RWPE2 (cell line): ENCODE data around the gene FXYD6.

Experiments used
- ATAC-seq: fragments of 200-7000 bp; cut with Tn5 transposase; 3 replicates; pipeline ENCODE4 v1.9.1; 2021; ENCODE audit warnings: low read depth
- DNase-seq: peaks from one replicate; pipeline ENCODE4 v3.0.0-alpha.2; 2020; ENCODE audit warnings: low spot score
- H3K27ac ChIP-seq: fragments of 450-650 bp; 2 replicates; pipeline ENCODE4 v1.5.1; 2017; ENCODE audit warnings: mild to moderate bottlenecking; ENCODE audit not compliant: poor library complexity, severe bottlenecking
- H3K27me3 ChIP-seq: fragments of 250-450 bp; sonication (Bioruptor Pico); 2 replicates; pipeline ENCODE4 v1.5.1; 2021; ENCODE audit warnings: mild to moderate bottlenecking, moderate library complexity; ENCODE audit not compliant: insufficient read depth, poor library complexity, severe bottlenecking
- H3K36me3 ChIP-seq: fragments of 250-450 bp; sonication (Bioruptor Pico); 2 replicates; pipeline ENCODE4 v1.5.1; 2020; ENCODE audit warnings: low read depth, mild to moderate bottlenecking, moderate library complexity
- H3K4me1 ChIP-seq: fragments of 250-450 bp; sonication (Bioruptor Pico); 2 replicates; pipeline ENCODE4 v1.5.1; 2021; ENCODE audit warnings: mild to moderate bottlenecking, moderate library complexity; ENCODE audit not compliant: insufficient read depth, poor library complexity, severe bottlenecking
- H3K4me3 ChIP-seq: fragments of 250-450 bp; sonication (Bioruptor Pico); 2 replicates; pipeline ENCODE4 v1.5.1; 2021; ENCODE audit warnings: mild to moderate bottlenecking, moderate library complexity; ENCODE audit not compliant: severe bottlenecking
- H3K9me3 ChIP-seq: fragments of 250-450 bp; sonication (Bioruptor Pico); 2 replicates; pipeline ENCODE4 v1.5.1; 2021; ENCODE audit warnings: mild to moderate bottlenecking, moderate library complexity; ENCODE audit not compliant: severe bottlenecking
- CTCF ChIP-seq: fragments of 450-650 bp; IDR thresholded peaks from one replicate; pipeline ENCODE4 v1.5.1; 2017; ENCODE audit warnings: mild to moderate bottlenecking, moderate library complexity; ENCODE audit not compliant: poor library complexity, severe bottlenecking

FXYD6 gene

DNA sequence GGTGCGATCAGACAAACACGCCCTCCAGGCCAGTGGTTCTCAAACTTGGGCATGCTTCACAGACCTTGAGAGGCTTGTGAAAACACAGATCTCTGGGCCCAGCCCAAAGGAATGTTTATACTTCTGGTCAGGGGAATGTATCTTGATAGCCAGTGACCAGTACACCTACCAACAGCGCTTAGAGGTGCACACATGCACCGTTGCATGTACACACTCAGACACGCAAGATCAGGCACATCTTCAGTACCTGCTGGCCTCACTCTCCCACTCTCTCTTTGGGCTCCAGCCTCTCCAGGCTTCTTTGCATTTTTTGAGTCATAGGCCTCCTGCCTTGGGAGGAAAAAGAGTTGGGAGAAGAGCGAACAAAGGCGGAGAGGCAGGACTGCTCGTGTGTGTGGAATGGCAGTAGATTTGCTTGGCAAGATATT, 11.7 kb upstream of the FXYD6 start:
- H3K9me3 ChIP-seq = no peaks in the 10 kb centered on the region
- TF ChIP-seq CTCF = no peak
- H3K27me3 ChIP-seq = no peaks in the 10 kb centered on the region
- H3K27ac ChIP-seq = no peak overlapping the region
- H3K36me3 ChIP-seq = no peaks in the 10 kb centered on the region
- H3K4me3 ChIP-seq = no peak overlapping the region
- ATAC-seq = no peak
- no peaks in the 10 kb centered on the region for H3K4me1 ChIP-seq
- DNase-seq = no peak

GRCh38 chr11:117887431-117888138, 11.1 kb upstream of the FXYD6 start:
- TF ChIP-seq CTCF = no peak
- Histone ChIP-seq H3K4me1 (no peaks in the 10 kb centered on the region), H3K36me3 (no peaks in the 10 kb centered on the region), H3K27ac (no peak overlapping the region), H3K9me3 (no peaks in the 10 kb centered on the region), H3K27me3 (no peaks in the 10 kb centered on the region), H3K4me3 (no peak overlapping the region)
- DNase-seq (no peak), ATAC-seq (no peak)

DNA sequence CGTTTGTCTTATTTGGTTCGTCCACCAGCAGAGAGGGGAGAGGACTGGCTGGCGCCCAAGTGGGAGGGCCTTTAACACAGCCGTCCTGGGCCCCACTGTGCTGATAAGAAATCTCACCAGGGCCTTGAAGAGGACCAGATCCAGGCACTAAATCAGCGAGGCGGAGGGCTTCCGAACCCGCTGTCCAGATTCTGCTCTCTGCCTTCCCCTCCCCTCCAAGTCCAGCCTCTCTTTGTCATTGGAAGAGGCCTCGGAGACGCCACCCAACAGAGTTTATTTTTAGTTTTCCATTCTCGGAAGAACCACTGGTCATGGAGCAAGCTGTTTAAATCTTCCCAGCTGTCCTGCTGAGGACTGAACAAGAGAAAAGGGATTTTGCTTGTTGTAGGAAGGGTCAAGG, 9.3 kb upstream of the FXYD6 start:
- no peaks in the 10 kb centered on the region for H3K4me1 ChIP-seq
- ATAC-seq (no peak), DNase-seq (no peak)
- no peak for TF ChIP-seq CTCF
- H3K9me3 ChIP-seq = no peaks in the 10 kb centered on the region
- H3K27ac ChIP-seq = no peak overlapping the region
- H3K36me3 ChIP-seq = no peaks in the 10 kb centered on the region
- H3K27me3 ChIP-seq = peaks cover 4% of the 10 kb centered on the region
- no peak overlapping the region for H3K4me3 ChIP-seq

DNA sequence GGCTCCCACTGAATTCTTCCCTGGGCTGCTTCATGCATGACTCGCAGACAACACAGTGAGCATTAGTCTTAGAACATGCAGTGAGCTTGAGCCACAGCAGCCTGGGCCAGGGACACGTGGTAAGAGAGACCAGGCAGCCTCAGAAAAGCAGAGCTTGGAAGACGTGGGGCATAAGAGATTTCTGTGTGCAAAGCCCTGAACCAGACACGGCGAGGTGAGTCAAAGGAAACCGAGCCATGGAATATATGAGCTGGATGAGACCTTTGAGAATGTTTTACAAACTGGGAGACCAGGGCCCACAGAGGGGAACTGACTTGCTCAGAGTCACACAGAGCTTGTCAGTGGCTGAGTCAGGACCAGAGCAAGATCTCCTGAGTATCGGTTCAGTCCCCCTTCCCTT, 8.5 kb upstream of the FXYD6 start:
- ATAC-seq (no peak), DNase-seq (no peak)
- no peak overlapping the region for H3K27ac ChIP-seq
- H3K4me1 ChIP-seq = no peaks in the 10 kb centered on the region
- H3K36me3 ChIP-seq = no peaks in the 10 kb centered on the region
- no peak for TF ChIP-seq CTCF
- H3K9me3 ChIP-seq = no peaks in the 10 kb centered on the region
- no peak overlapping the region for H3K4me3 ChIP-seq
- peaks cover 4% of the 10 kb centered on the region for H3K27me3 ChIP-seq

GRCh38 chr11:117883063-117883462, 6.6 kb upstream of the FXYD6 start:
- Histone ChIP-seq H3K27me3 (peaks cover 8% of the 10 kb centered on the region), H3K9me3 (no peaks in the 10 kb centered on the region), H3K27ac (no peak overlapping the region), H3K4me3 (no peak overlapping the region), H3K4me1 (no peaks in the 10 kb centered on the region), H3K36me3 (no peaks in the 10 kb centered on the region)
- ATAC-seq (no peak), DNase-seq (no peak)
- no peak for TF ChIP-seq CTCF
